ENCODE data around the gene SLCO1A2.

SLCO1A2 gene

GRCh38 chr12:21221072-21221471, 113.6 kb downstream of the SLCO1A2 start:
- no peak for TF ChIP-seq CTCF (IDR thresholded peaks at IDR 0.05; ENCODE audit: insufficient read depth, low read depth, low read length, missing control alignments)
- DNase-seq (ENCODE audit: low read depth) = no peak
- H3K4me3 ChIP-seq (ENCODE audit: low read depth, low read length) = no peak overlapping the region

GRCh38 chr12:21220266-21220665, 114.5 kb downstream of the SLCO1A2 start:
- DNase-seq (ENCODE audit: low read depth) = no peak
- no peak overlapping the region for H3K4me3 ChIP-seq (ENCODE audit: low read depth, low read length)
- no peak for TF ChIP-seq CTCF (IDR thresholded peaks at IDR 0.05; ENCODE audit: insufficient read depth, low read depth, low read length, missing control alignments)

- no peak overlapping the region for H3K4me3 ChIP-seq (ENCODE audit: low read depth, low read length)
- no peak for TF ChIP-seq CTCF (IDR thresholded peaks at IDR 0.05; ENCODE audit: insufficient read depth, low read depth, low read length, missing control alignments)
- no peak for DNase-seq (ENCODE audit: low read depth)
Measured at GRCh38 chr12:21219206-21219605, 115.5 kb downstream of the SLCO1A2 start.

All from GM12865 (cell line).